Coronary artery (tissue), 2 donors: ENCODE results near the gene HDAC9.
"Not testable (repeated sequence)": the region's sequence is repeated elsewhere in the genome, so short reads cannot be mapped to it uniquely, and the experiment has no call there.

Experiments
- DNase-seq: peaks from one replicate; pipeline ENCODE4 v3.0.0-alpha.2; 2017; ENCODE audit warnings: low spot score
- H3K27ac ChIP-seq, 2 donors: fragments of 200-600 bp; sonication (generic); one replicate each; pipeline ENCODE4 v1.5.1; 2016 to 2019
- H3K4me3 ChIP-seq: fragments of 200-600 bp; sonication (generic); 2 replicates; pipeline ENCODE4 v1.5.1; 2016; ENCODE audit warnings: mild to moderate bottlenecking, moderate library complexity
- CTCF ChIP-seq: fragments of 200-600 bp; sonication (generic); IDR thresholded peaks from one replicate; pipeline ENCODE4 v1.5.1; 2019; ENCODE audit warnings: antibody characterized with exemption

The HDAC9 gene

GRCh38 chr7:18976715-18977471 lies 481.3 kb downstream of the HDAC9 start:
- TF ChIP-seq CTCF: no peak
- Histone ChIP-seq H3K27ac (peak overlapping the region; percentile 18 to 67), H3K4me3 (no peak overlapping the region)
- DNase-seq: no peak

- DNase-seq: no peak
- Histone ChIP-seq H3K4me3 (no peak overlapping the region), H3K27ac (peak overlapping the region in 1 of 2 donors; percentile 67)
- TF ChIP-seq CTCF: no peak
Measured at GRCh38 chr7:18978108-18978495, 482.6 kb downstream of the HDAC9 start.

- not testable (repeated sequence) for H3K4me3 ChIP-seq, H3K27ac ChIP-seq, DNase-seq
Measured at GRCh38 chr7:18990700-18991099, 495.2 kb downstream of the HDAC9 start.

GRCh38 chr7:18993933-18994668 lies 498.6 kb downstream of the HDAC9 start:
- H3K4me3 ChIP-seq: no peak overlapping the region
- no peak for TF ChIP-seq CTCF

GRCh38 chr7:18995270-18995671 lies 499.7 kb downstream of the HDAC9 start:
- Histone ChIP-seq H3K27ac (no peak overlapping the region), H3K4me3 (no peak overlapping the region)
- TF ChIP-seq CTCF: no peak
- no peak for DNase-seq

More at GRCh38 chr7:18993933-18994668, 498.6 kb downstream of the HDAC9 start:
- no peak for DNase-seq
- H3K27ac ChIP-seq: no peak overlapping the region

- Histone ChIP-seq H3K4me3 (no peak overlapping the region), H3K27ac (no peak overlapping the region)
- DNase-seq: no peak
- TF ChIP-seq CTCF: no peak
Measured at GRCh38 chr7:18995811-18996426, 500.4 kb downstream of the HDAC9 start.

GRCh38 chr7:18996583-18996982 lies 501.0 kb downstream of the HDAC9 start:
- no peak overlapping the region for H3K27ac ChIP-seq
- DNase-seq: no peak
- no peak overlapping the region for H3K4me3 ChIP-seq

More at GRCh38 chr7:18996583-18996982, 501.0 kb downstream of the HDAC9 start:
- TF ChIP-seq CTCF: no peak
